GM12878 (cell line): ENCODE measurements around the gene DHX16. TPM values are rescaled to one million over a fixed set of nuclear protein-coding genes. Genes with fewer than 3 reads are reported as not detected.
A peak's percentile ranks its signal among the peaks of the same experiment; 100 is the strongest.

Experiments
- DPF2 ChIP-seq: fragments of 450-650 bp; IDR thresholded peaks from 2 replicates; pipeline ENCODE4 v1.6.1; 2017; ENCODE audit warnings: mild to moderate bottlenecking
- EZH2 ChIP-seq: IDR thresholded peaks from 2 replicates; pipeline ENCODE4 v1.6.1; 2012; ENCODE audit warnings: low read depth, mild to moderate bottlenecking, control low read depth, inconsistent platforms, low read length, borderline replicate concordance; ENCODE audit not compliant: control insufficient read depth
- GABPA ChIP-seq: IDR thresholded peaks from 2 replicates; pipeline ENCODE4 v1.6.1; 2014; ENCODE audit warnings: antibody characterized with exemption, low read depth, mild to moderate bottlenecking, inconsistent platforms
- JUND ChIP-seq: IDR thresholded peaks from 2 replicates; pipeline ENCODE4 v1.6.1; 2012; ENCODE audit warnings: low read depth, mild to moderate bottlenecking, low read length, improper control_type of control experiment, moderate library complexity
- KAT2A ChIP-seq: conservative IDR thresholded peaks from 2 replicates; pipeline ENCODE4 v1.6.1; 2011; ENCODE audit warnings: low read depth, low read length; ENCODE audit not compliant: control insufficient read depth
- MEF2B ChIP-seq: fragments of 450-650 bp; IDR thresholded peaks from 2 replicates; pipeline ENCODE4 v1.6.1; 2018; ENCODE audit warnings: mild to moderate bottlenecking, moderate library complexity; ENCODE audit not compliant: partially characterized antibody, poor library complexity, severe bottlenecking
- NBN ChIP-seq: fragments of 450-650 bp; IDR thresholded peaks from 2 replicates; pipeline ENCODE4 v1.6.1; 2016
- NR2F1 ChIP-seq: fragments of 450-650 bp; conservative IDR thresholded peaks from 2 replicates; pipeline ENCODE4 v1.6.1; 2017; ENCODE audit warnings: mild to moderate bottlenecking
- POLR2A ChIP-seq: IDR thresholded peaks from 2 replicates; pipeline ENCODE4 v1.6.1; 2011; ENCODE audit warnings: low read depth, mild to moderate bottlenecking, low read length
- SMC3 ChIP-seq: IDR thresholded peaks from 2 replicates; pipeline ENCODE4 v1.6.1; 2011; ENCODE audit warnings: low read length, improper control_type of control experiment, borderline replicate concordance
- SUPT20H ChIP-seq: IDR thresholded peaks from 2 replicates; pipeline ENCODE4 v1.6.1; 2011; ENCODE audit warnings: low read depth, mild to moderate bottlenecking, low read length, moderate library complexity, borderline replicate concordance; ENCODE audit not compliant: control insufficient read depth
- TBL1XR1 ChIP-seq: IDR thresholded peaks from 2 replicates; pipeline ENCODE4 v1.6.1; 2012; ENCODE audit warnings: low read depth, low read length, improper control_type of control experiment
- ZNF622 ChIP-seq: fragments of 450-650 bp; IDR thresholded peaks from 2 replicates; pipeline ENCODE4 v1.6.1; 2017; ENCODE audit warnings: mild to moderate bottlenecking, inconsistent platforms
- polyA plus RNA-seq, 11 experiments: library from polyadenylated mRNA; depleted of rRNA in 4 of 11; unstranded in 6 of 11; stranded (reverse) in 5 of 11; fragments of >200 nt; fragmentation: Nextera tagmentation in 4 of 11; fragmentation: Illumina TruSeq in 1 of 11; extraction: Ambion mirVana in 4 of 11; extraction: Trizol in 1 of 11; gene quantifications; 1 replicate in 1 of 11; 2 replicates in 10 of 11; pipeline versions ENCODE4 v1.2.1 to v1.2.3, GENCODE V29; 2011 to 2016; ENCODE audit warnings: inconsistent platforms in 2 of 11, missing spikeins in 2 of 11, low read depth in 1 of 11
- total RNA-seq, 4 experiments: library from RNA; depleted of rRNA in 3 of 4; stranded (reverse); fragments of >200 nt in 3 of 4; fragmentation: Illumina TruSeq in 1 of 4; extraction: Trizol in 1 of 4; gene quantifications; 2 replicates each; pipeline versions ENCODE4 v1.2.1 to v1.2.3, GENCODE V29; 2013 to 2021
- TF ChIP-seq, protein P1 (sequence below): fragments of 450-650 bp; IDR thresholded peaks from 2 replicates; pipeline ENCODE4 v1.6.1; 2016; ENCODE audit warnings: mild to moderate bottlenecking
- TF ChIP-seq, protein P2 (sequence below): IDR thresholded peaks from 2 replicates; pipeline ENCODE4 v1.6.1; 2011; ENCODE audit warnings: low read depth, low read length, improper control_type of control experiment, borderline replicate concordance
- TF ChIP-seq, protein P3 (sequence below): IDR thresholded peaks from 2 replicates; pipeline ENCODE4 v1.6.1; 2011; ENCODE audit warnings: borderline replicate concordance, low read depth, mild to moderate bottlenecking, moderate library complexity, mixed read lengths, low read length; ENCODE audit not compliant: insufficient read depth; ENCODE audit errors: extremely low read length
- TF ChIP-seq, protein P4 (sequence below): IDR thresholded peaks from 2 replicates; pipeline ENCODE4 v1.6.1; 2011; ENCODE audit warnings: low read depth, mild to moderate bottlenecking, low read length, moderate library complexity, borderline replicate concordance; ENCODE audit errors: extremely low read depth
- TF ChIP-seq, protein P5 (sequence below): IDR thresholded peaks from 2 replicates; pipeline ENCODE4 v1.6.1; 2011; ENCODE audit warnings: borderline replicate concordance, low read depth, mild to moderate bottlenecking, moderate library complexity, low read length; ENCODE audit not compliant: insufficient read depth, poor library complexity, severe bottlenecking
- TF ChIP-seq, protein P6 (sequence below): fragments of 450-650 bp; formaldehyde crosslinking; IDR thresholded peaks from 2 replicates; pipeline ENCODE4 v1.4.0; 2020; ENCODE audit warnings: mild to moderate bottlenecking, moderate library complexity

The DHX16 gene
- total and polyA plus RNA-seq, 10 of the 15 experiments (the other 5 are each of a cell fraction or from before 2014, with no cell fraction given), result 10.1 to 41.4 (median 38.3) TPM

DNA sequence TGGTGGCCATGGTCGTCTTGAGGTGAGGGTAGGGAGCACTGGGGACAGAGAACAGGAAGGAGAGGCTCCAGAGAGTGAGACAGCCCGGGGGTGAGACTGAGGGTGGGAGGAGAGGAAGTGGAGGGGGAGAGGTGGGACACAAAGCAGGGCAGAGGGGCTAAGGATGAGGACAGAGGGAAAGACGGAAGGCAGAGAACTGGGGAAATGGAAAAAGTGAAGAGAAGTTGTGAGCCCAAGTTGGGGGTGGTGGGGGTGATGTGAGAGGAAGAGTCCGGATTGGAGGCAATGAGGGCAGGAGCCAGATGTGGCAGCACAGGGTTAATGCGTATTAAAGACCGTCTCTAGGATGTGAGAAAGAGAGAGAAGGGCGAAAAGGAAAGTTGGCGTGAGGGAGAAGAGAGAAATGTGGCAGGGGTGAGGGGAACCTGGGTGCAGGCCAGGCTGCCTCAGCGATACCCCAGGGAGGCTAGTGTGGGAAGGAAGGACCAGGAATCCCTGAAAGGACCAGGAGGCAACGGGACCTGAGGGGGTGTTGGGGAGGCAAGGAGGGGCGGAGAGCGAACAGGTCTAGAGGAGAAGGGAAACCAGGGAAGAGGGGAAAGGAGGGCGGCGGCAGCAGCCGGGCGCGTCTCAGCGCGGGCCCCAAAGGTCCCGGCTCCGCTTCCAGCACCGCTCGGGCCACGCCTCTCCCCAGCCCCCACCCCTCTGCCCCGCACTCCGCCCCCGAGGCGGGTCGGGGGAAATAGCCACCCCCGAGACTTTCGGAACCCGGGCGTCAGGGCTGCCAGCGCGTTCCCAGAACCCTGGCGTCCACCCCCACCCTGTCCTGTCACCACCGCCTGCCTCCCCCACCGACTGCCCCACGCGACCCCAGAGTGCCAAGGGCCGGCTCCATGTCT, 13.5 kb upstream of the DHX16 start, which contains the start of gene PPP1R18 (continued):
- TF ChIP-seq ZNF622 (no peak), KAT2A (no peak), GABPA (no peak), SUPT20H (no peak), POLR2A (peak; percentile 13), DPF2 (no peak), JUND (no peak), NBN (peak; percentile 80), EZH2 (no peak), NR2F1 (no peak), SMC3 (0 out of 2 replicates have a peak, but pooled peaks have one; percentile 1), MEF2B (no peak), TBL1XR1 (no peak)
- TF ChIP-seq, protein P1, sequence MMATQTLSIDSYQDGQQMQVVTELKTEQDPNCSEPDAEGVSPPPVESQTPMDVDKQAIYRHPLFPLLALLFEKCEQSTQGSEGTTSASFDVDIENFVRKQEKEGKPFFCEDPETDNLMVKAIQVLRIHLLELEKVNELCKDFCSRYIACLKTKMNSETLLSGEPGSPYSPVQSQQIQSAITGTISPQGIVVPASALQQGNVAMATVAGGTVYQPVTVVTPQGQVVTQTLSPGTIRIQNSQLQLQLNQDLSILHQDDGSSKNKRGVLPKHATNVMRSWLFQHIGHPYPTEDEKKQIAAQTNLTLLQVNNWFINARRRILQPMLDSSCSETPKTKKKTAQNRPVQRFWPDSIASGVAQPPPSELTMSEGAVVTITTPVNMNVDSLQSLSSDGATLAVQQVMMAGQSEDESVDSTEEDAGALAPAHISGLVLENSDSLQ, result no peak
- TF ChIP-seq, protein P2, sequence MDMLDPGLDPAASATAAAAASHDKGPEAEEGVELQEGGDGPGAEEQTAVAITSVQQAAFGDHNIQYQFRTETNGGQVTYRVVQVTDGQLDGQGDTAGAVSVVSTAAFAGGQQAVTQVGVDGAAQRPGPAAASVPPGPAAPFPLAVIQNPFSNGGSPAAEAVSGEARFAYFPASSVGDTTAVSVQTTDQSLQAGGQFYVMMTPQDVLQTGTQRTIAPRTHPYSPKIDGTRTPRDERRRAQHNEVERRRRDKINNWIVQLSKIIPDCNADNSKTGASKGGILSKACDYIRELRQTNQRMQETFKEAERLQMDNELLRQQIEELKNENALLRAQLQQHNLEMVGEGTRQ, result no peak
- TF ChIP-seq, protein P3, sequence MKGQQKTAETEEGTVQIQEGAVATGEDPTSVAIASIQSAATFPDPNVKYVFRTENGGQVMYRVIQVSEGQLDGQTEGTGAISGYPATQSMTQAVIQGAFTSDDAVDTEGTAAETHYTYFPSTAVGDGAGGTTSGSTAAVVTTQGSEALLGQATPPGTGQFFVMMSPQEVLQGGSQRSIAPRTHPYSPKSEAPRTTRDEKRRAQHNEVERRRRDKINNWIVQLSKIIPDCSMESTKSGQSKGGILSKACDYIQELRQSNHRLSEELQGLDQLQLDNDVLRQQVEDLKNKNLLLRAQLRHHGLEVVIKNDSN, result no peak
- TF ChIP-seq, protein P4, sequence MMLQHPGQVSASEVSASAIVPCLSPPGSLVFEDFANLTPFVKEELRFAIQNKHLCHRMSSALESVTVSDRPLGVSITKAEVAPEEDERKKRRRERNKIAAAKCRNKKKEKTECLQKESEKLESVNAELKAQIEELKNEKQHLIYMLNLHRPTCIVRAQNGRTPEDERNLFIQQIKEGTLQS, result no peak
- TF ChIP-seq, protein P5, sequence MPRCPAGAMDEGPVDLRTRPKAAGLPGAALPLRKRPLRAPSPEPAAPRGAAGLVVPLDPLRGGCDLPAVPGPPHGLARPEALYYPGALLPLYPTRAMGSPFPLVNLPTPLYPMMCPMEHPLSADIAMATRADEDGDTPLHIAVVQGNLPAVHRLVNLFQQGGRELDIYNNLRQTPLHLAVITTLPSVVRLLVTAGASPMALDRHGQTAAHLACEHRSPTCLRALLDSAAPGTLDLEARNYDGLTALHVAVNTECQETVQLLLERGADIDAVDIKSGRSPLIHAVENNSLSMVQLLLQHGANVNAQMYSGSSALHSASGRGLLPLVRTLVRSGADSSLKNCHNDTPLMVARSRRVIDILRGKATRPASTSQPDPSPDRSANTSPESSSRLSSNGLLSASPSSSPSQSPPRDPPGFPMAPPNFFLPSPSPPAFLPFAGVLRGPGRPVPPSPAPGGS, result peak; percentile 61
- TF ChIP-seq, protein P6, sequence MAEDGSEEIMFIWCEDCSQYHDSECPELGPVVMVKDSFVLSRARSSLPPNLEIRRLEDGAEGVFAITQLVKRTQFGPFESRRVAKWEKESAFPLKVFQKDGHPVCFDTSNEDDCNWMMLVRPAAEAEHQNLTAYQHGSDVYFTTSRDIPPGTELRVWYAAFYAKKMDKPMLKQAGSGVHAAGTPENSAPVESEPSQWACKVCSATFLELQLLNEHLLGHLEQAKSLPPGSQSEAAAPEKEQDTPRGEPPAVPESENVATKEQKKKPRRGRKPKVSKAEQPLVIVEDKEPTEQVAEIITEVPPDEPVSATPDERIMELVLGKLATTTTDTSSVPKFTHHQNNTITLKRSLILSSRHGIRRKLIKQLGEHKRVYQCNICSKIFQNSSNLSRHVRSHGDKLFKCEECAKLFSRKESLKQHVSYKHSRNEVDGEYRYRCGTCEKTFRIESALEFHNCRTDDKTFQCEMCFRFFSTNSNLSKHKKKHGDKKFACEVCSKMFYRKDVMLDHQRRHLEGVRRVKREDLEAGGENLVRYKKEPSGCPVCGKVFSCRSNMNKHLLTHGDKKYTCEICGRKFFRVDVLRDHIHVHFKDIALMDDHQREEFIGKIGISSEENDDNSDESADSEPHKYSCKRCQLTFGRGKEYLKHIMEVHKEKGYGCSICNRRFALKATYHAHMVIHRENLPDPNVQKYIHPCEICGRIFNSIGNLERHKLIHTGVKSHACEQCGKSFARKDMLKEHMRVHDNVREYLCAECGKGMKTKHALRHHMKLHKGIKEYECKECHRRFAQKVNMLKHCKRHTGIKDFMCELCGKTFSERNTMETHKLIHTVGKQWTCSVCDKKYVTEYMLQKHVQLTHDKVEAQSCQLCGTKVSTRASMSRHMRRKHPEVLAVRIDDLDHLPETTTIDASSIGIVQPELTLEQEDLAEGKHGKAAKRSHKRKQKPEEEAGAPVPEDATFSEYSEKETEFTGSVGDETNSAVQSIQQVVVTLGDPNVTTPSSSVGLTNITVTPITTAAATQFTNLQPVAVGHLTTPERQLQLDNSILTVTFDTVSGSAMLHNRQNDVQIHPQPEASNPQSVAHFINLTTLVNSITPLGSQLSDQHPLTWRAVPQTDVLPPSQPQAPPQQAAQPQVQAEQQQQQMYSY, result no peak
